Renal cortical epithelial cell (primary cell): ENCODE results near the gene SVEP1. TPM values are rescaled to one million over a fixed set of nuclear protein-coding genes. Genes with fewer than 3 reads are reported as not detected.
"Not testable (repeated sequence)": the region's sequence is repeated elsewhere in the genome, so short reads cannot be mapped to it uniquely, and the experiment has no call there.

Experiments
- DNase-seq: peaks from one replicate; pipeline ENCODE4 v3.0.0-alpha.2; 2011; ENCODE audit warnings: low read depth
- total RNA-seq: library from RNA; depleted of rRNA; stranded (reverse); fragments of >200 nt; gene quantifications from 2 replicates; pipeline ENCODE4 v1.2.3, GENCODE V29; 2014

The SVEP1 gene
- total RNA-seq, result under 0.01 and 0.17 TPM in 2 replicates

GRCh38 chr9:110579034-110579861, at the start of gene SVEP1:
SVEP1 (minus strand) TSS chr9:110579741; CDS start chr9:110579543, 198 bp downstream.
- DNase-seq, result no peak

GRCh38 chr9:110626101-110626829, 46.7 kb upstream of the SVEP1 start:
- DNase-seq, result peak; percentile 36

- DNase-seq, result peak; percentile 64
These were observed 44.0 kb upstream of the SVEP1 start for GRCh38 chr9:110623462-110624025.

GRCh38 chr9:110622368-110622767, 42.8 kb upstream of the SVEP1 start:
- DNase-seq, result no peak

GRCh38 chr9:110620726-110621125, 41.2 kb upstream of the SVEP1 start:
- no peak for DNase-seq

GRCh38 chr9:110619831-110620230, 40.3 kb upstream of the SVEP1 start:
- DNase-seq, result no peak

- DNase-seq, result no peak
These were observed 36.0 kb upstream of the SVEP1 start for GRCh38 chr9:110615498-110615897.

- DNase-seq, result not testable (repeated sequence)
These were observed 35.0 kb upstream of the SVEP1 start for GRCh38 chr9:110614576-110614975.

GRCh38 chr9:110606179-110606790, 26.7 kb upstream of the SVEP1 start:
- DNase-seq, result no peak

- DNase-seq, result no peak
These were observed 26.0 kb upstream of the SVEP1 start for GRCh38 chr9:110605565-110605964.

- DNase-seq, result no peak
These were observed 24.6 kb upstream of the SVEP1 start for GRCh38 chr9:110604171-110604601.

- DNase-seq, result peak; percentile 70
These were observed 22.7 kb upstream of the SVEP1 start for GRCh38 chr9:110602281-110602680.

- DNase-seq, result no peak
These were observed 21.6 kb upstream of the SVEP1 start for GRCh38 chr9:110601098-110601497.

GRCh38 chr9:110599468-110599867, 19.9 kb upstream of the SVEP1 start:
- no peak for DNase-seq

GRCh38 chr9:110592044-110592830, 12.7 kb upstream of the SVEP1 start:
- no peak for DNase-seq

GRCh38 chr9:110591526-110591925, 12.0 kb upstream of the SVEP1 start:
- no peak for DNase-seq

- DNase-seq, result no peak
These were observed 11.3 kb upstream of the SVEP1 start for GRCh38 chr9:110590816-110591215.

GRCh38 chr9:110588296-110588695, 8.8 kb upstream of the SVEP1 start:
- DNase-seq, result no peak

GRCh38 chr9:110583237-110583636, 3.7 kb upstream of the SVEP1 start:
- DNase-seq, result no peak

- DNase-seq, result no peak
These were observed 2.6 kb upstream of the SVEP1 start for GRCh38 chr9:110582156-110582555.

- DNase-seq, result no peak
These were observed 1.3 kb upstream of the SVEP1 start for GRCh38 chr9:110580850-110581249.

GRCh38 chr9:110579862-110580219, 300 bp upstream of the SVEP1 start:
- no peak for DNase-seq
